SK-N-SH treated with all-trans-retinoic acid at 6 μM for 48 hours (cell line): ENCODE results near the gene MPPED2.

Source experiments
- ATAC-seq: fragments of 200-7000 bp; cut with Tn5 transposase; 3 replicates; pipeline ENCODE4 v1.9.1; 2020; ENCODE audit warnings: mild to moderate bottlenecking, moderate library complexity
- ARNTL ChIP-seq: fragments of 450-650 bp; formaldehyde crosslinking; IDR thresholded peaks from 2 replicates; pipeline ENCODE4 v1.5.0; 2020; ENCODE audit warnings: low read depth, mild to moderate bottlenecking, moderate library complexity, borderline replicate concordance
- BACH2 ChIP-seq: fragments of 250-450 bp; sonication (Bioruptor Pico); IDR thresholded peaks from 2 replicates; pipeline ENCODE4 v1.9.0; 2021; ENCODE audit warnings: mild to moderate bottlenecking, borderline replicate concordance
- CSDC2 ChIP-seq: fragments of 250-450 bp; sonication (Bioruptor Pico); IDR thresholded peaks from 2 replicates; pipeline ENCODE4 v1.5.0; 2020; ENCODE audit warnings: mild to moderate bottlenecking, moderate library complexity
- CSRNP3 ChIP-seq: fragments of 250-450 bp; sonication (Bioruptor Pico); IDR thresholded peaks from 2 replicates; pipeline ENCODE4 v1.5.1; 2021; ENCODE audit warnings: mild to moderate bottlenecking, moderate library complexity
- ESRRG ChIP-seq: fragments of 250-450 bp; sonication (Bioruptor Pico); IDR thresholded peaks from 2 replicates; pipeline ENCODE4 v1.6.1; 2021; ENCODE audit warnings: mild to moderate bottlenecking
- GLIS3 ChIP-seq: fragments of 250-450 bp; sonication (Bioruptor Pico); IDR thresholded peaks from 2 replicates; pipeline ENCODE4 v1.5.0; 2020; ENCODE audit warnings: mild to moderate bottlenecking, moderate library complexity
- ISL1 ChIP-seq: fragments of 250-450 bp; sonication (Bioruptor Pico); IDR thresholded peaks from 2 replicates; pipeline ENCODE4 v2.1.2; 2022; ENCODE audit warnings: mild to moderate bottlenecking, moderate library complexity
- OSR1 ChIP-seq: fragments of 250-450 bp; sonication (Bioruptor Pico); IDR thresholded peaks from 2 replicates; pipeline ENCODE4 v1.8.0; 2022; ENCODE audit warnings: moderate library complexity, mild to moderate bottlenecking, inconsistent platforms
- PATZ1 ChIP-seq: fragments of 250-450 bp; sonication (Bioruptor Pico); IDR thresholded peaks from 2 replicates; pipeline ENCODE4 v1.8.0; 2020; ENCODE audit warnings: mild to moderate bottlenecking, moderate library complexity, borderline replicate concordance
- PPARA ChIP-seq: fragments of 250-450 bp; sonication (Bioruptor Pico); IDR thresholded peaks from 2 replicates; pipeline ENCODE4 v1.5.0; 2020; ENCODE audit warnings: mild to moderate bottlenecking, borderline replicate concordance
- RARB ChIP-seq: fragments of 250-450 bp; sonication (Bioruptor Pico); IDR thresholded peaks from 2 replicates; pipeline ENCODE4 v1.8.0; 2021; ENCODE audit warnings: mild to moderate bottlenecking, moderate library complexity
- SNAI2 ChIP-seq: fragments of 250-450 bp; sonication (Bioruptor Pico); IDR thresholded peaks from 2 replicates; pipeline ENCODE4 v1.5.0; 2020; ENCODE audit warnings: mild to moderate bottlenecking, moderate library complexity
- TCF4 ChIP-seq: fragments of 250-450 bp; sonication (Bioruptor Pico); IDR thresholded peaks from 2 replicates; pipeline ENCODE4 v1.8.0; 2021; ENCODE audit warnings: mild to moderate bottlenecking, moderate library complexity, borderline replicate concordance
- TOX ChIP-seq: fragments of 250-450 bp; sonication (Bioruptor Pico); IDR thresholded peaks from 2 replicates; pipeline ENCODE4 v1.8.0; 2021; ENCODE audit warnings: mild to moderate bottlenecking, moderate library complexity, borderline replicate concordance
- TSHZ2 ChIP-seq: fragments of 250-450 bp; sonication (Bioruptor Pico); IDR thresholded peaks from 2 replicates; pipeline ENCODE4 v1.5.0; 2020; ENCODE audit warnings: mild to moderate bottlenecking, moderate library complexity
- ZC3H10 ChIP-seq: fragments of 250-450 bp; sonication (Bioruptor Pico); IDR thresholded peaks from 2 replicates; pipeline ENCODE4 v1.5.1; 2021; ENCODE audit warnings: mild to moderate bottlenecking, moderate library complexity
- ZFP3 ChIP-seq: fragments of 250-450 bp; sonication (Bioruptor Pico); IDR thresholded peaks from 2 replicates; pipeline ENCODE4 v1.5.0; 2020; ENCODE audit warnings: mild to moderate bottlenecking, moderate library complexity
- ZNF565 ChIP-seq: fragments of 450-650 bp; formaldehyde crosslinking; conservative IDR thresholded peaks from 2 replicates; pipeline ENCODE4 v1.5.0; 2020; ENCODE audit warnings: low read depth, mild to moderate bottlenecking, moderate library complexity
- ZNF70 ChIP-seq: fragments of 450-650 bp; formaldehyde crosslinking; IDR thresholded peaks from 2 replicates; pipeline ENCODE4 v1.5.0; 2020; ENCODE audit warnings: mild to moderate bottlenecking, moderate library complexity
- ZNF8 ChIP-seq: fragments of 450-650 bp; formaldehyde crosslinking; IDR thresholded peaks from 2 replicates; pipeline ENCODE4 v1.5.0; 2020; ENCODE audit warnings: mild to moderate bottlenecking, moderate library complexity

The MPPED2 gene

GRCh38 chr11:30388957-30389356 lies 197.2 kb downstream of the MPPED2 start (continued):
- TF ChIP-seq ZNF70 (CRISPR knock-in tag) (no peak), TOX (CRISPR knock-in tag) (no peak), PATZ1 (CRISPR knock-in tag) (no peak), BACH2 (no peak)

- no peak for TF ChIP-seq RARB (CRISPR knock-in tag)
- no peak for TF ChIP-seq CSRNP3
- no peak for TF ChIP-seq PATZ1 (CRISPR knock-in tag)
- TF ChIP-seq ARNTL (CRISPR knock-in tag): no peak
- no peak for TF ChIP-seq OSR1 (CRISPR knock-in tag)
- TF ChIP-seq CSDC2: no peak
- no peak for TF ChIP-seq ZC3H10 (CRISPR knock-in tag)
- TF ChIP-seq ZFP3 (CRISPR knock-in tag): no peak
- no peak for TF ChIP-seq SNAI2 (CRISPR knock-in tag)
- TF ChIP-seq PPARA (CRISPR knock-in tag): no peak
- no peak for TF ChIP-seq ZNF565
- TF ChIP-seq ZNF70 (CRISPR knock-in tag): no peak
- TF ChIP-seq BACH2: no peak
- TF ChIP-seq TSHZ2: no peak
- TF ChIP-seq TOX (CRISPR knock-in tag): no peak
- no peak for ATAC-seq
Observed at GRCh38 chr11:30387891-30388861, 198.0 kb downstream of the MPPED2 start.

GRCh38 chr11:30381879-30382278 lies 204.3 kb downstream of the MPPED2 start:
- TF ChIP-seq SNAI2 (CRISPR knock-in tag) (no peak), ZNF70 (CRISPR knock-in tag) (0 out of 2 replicates have a peak, but pooled peaks have one; percentile 6)
- no peak for ATAC-seq

GRCh38 chr11:30380846-30381245 lies 205.3 kb downstream of the MPPED2 start:
- ATAC-seq: no peak
- TF ChIP-seq GLIS3 (no peak), TCF4 (CRISPR knock-in tag) (no peak), ZC3H10 (CRISPR knock-in tag) (no peak), RARB (CRISPR knock-in tag) (no peak), PATZ1 (CRISPR knock-in tag) (no peak), ZNF8 (CRISPR knock-in tag) (no peak), PPARA (CRISPR knock-in tag) (no peak), ESRRG (CRISPR knock-in tag) (no peak), BACH2 (no peak), CSRNP3 (no peak), OSR1 (CRISPR knock-in tag) (no peak), CSDC2 (no peak), ISL1 (CRISPR knock-in tag) (no peak), ZFP3 (CRISPR knock-in tag) (no peak), ARNTL (CRISPR knock-in tag) (no peak)
